ENCODE results near the gene HAUS6. TPM values are rescaled to one million over a fixed set of nuclear protein-coding genes. Genes with fewer than 3 reads are reported as not detected.

Gene HAUS6
- total and polyA plus RNA-seq, 12 donors: 4.0 to 16.3 (median 12.6) TPM

DNA sequence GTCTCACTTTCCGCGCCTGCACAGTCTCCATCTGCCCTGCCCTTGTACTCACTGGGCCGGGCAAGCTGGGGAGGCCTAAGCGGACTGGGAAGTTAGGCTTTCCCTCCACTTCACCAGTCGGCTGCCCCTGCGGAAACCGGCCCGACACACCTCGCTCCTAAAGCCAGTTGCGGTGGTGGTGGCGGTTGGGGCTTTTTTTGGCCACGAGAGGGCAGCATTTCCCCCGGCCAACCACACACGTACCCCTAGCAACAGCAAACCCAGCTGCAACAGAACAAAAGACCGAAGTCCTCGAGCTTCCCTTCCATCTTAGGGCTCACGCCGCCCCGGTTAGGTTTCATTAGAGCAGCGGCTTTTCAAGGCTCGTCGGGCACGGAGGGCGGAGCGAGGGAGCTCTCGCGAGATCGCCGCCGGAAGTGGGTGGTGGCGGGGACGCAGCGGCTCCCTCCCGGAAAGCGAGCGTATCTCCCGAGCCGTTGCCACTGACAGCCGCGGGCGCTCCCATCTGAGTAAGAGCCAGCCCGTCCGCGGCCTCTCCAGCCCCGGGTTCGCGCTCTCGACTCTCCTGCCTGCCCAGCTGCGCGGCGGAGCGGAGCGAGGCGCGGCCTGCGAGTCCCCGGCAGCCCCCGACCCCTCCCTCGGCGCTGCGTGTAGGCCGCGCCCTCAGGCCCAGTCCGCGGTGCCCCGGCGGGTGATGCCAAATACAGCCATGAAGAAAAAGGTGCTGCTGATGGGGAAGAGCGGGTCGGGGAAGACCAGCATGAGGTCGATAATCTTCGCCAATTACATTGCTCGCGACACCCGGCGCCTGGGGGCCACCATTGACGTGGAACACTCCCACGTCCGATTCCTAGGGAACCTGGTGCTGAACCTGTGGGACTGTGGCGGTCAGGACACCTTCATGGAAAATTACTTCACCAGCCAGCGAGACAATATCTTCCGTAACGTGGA is 53.5 kb downstream of the HAUS6 start, which contains the start of gene RRAGA:
Gene RRAGA (plus strand): TSS at position 462 of the 951 bp plus-strand sequence. CDS start 233 bp downstream, at position 695.
- H3K9me3 ChIP-seq (replicated peaks in 1 of 3): no peaks in the 10 kb centered on the region
- H3K4me1 ChIP-seq (replicated peaks in 1 of 2): peaks cover 10 to 26% of the 10 kb centered on the region in 2 donors
- 0 to 3% (median 1%) methylated on average over 17 to 82 of the region's 82 CpGs for WGBS, 4 donors
- intact Hi-C loops (cut with DNase I): loop anchor here in 1 of 2 donors (10.0 kb wide), 1 partner anchor 126 kb away; no protein-coding TSS in a partner anchor
- H3K36me3 ChIP-seq (replicated peaks in 1 of 2): no peaks in the 10 kb centered on the region
- peak; percentile 68 to 94 (median 88) for TF ChIP-seq CTCF (IDR thresholded peaks at IDR 0.05)
- peak; percentile 93 for TF ChIP-seq POLR2A (IDR thresholded peaks at IDR 0.05)
- no peaks in the 10 kb centered on the region for H3K27me3 ChIP-seq
- peak; percentile 93 to 98 (median 95) for DNase-seq
- H3K27ac ChIP-seq: peak within 1 kb of the TSS; percentile 90 to 98 (median 95)
- peak within 1 kb of the TSS; percentile 76 to 88 (median 81) for H3K4me3 ChIP-seq

DNA sequence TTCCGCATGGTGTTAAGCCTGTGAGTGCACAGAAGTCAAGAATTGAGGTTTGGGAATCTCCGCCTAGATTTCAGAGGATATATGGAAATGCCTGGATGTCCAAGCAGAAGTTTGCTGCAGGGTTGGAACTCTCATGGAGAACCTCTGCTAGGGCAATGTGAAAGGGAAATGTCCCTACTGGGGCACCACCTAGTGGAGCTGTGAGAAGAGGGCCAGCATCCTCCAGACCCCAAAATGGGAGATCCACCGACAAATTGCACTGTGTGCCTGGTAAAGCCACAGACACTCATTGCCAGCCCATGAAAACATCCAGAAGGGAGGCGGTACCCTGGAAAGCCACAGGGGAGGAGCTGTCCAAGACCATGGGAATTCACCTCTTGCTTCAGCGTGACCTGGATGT is 66.1 kb downstream of the HAUS6 start:
- 92 to 99% (median 95%) methylated on average over 4 to 5 of the region's 5 CpGs for WGBS, 4 donors
- TF ChIP-seq POLR2A (IDR thresholded peaks at IDR 0.05): no peak
- TF ChIP-seq CTCF (IDR thresholded peaks at IDR 0.05): no peak
- intact Hi-C loops (cut with DNase I): no loop called here

GRCh38 chr9:19033015-19033414 is 69.7 kb downstream of the HAUS6 start, which contains the start of gene SAXO1:
TSS of gene SAXO1 (minus strand) at chr9:19033209. CDS start at chr9:19032908, 301 bp downstream.
- H3K27ac ChIP-seq: no peak within 1 kb of the TSS
- TF ChIP-seq POLR2A (IDR thresholded peaks at IDR 0.05) (no peak), CTCF (IDR thresholded peaks at IDR 0.05) (no peak)
- WGBS, 4 donors: 81 to 89% (median 88%) methylated on average over 14 to 20 of the region's 20 CpGs
- H3K9me3 ChIP-seq (replicated peaks in 1 of 3): no peaks in the 10 kb centered on the region
- DNase-seq: no peak
- H3K27me3 ChIP-seq: peaks cover 3% of the 10 kb centered on the region
- intact Hi-C loops (cut with DNase I): no loop called here
- no peaks in the 10 kb centered on the region for H3K36me3 ChIP-seq (replicated peaks in 1 of 2)
- H3K4me1 ChIP-seq (replicated peaks in 1 of 2): peaks cover 0 to 4% of the 10 kb centered on the region in 2 donors
- no peak within 1 kb of the TSS for H3K4me3 ChIP-seq

More for the DNA sequence above, 66.1 kb downstream of the HAUS6 start:
- no peaks in the 10 kb centered on the region for H3K27me3 ChIP-seq
- H3K27ac ChIP-seq: no peak overlapping the region
- H3K9me3 ChIP-seq (replicated peaks in 1 of 3): no peaks in the 10 kb centered on the region
- no peak for DNase-seq
- H3K4me1 ChIP-seq (replicated peaks in 1 of 2): no peaks in the 10 kb centered on the region
- no peaks in the 10 kb centered on the region for H3K36me3 ChIP-seq (replicated peaks in 1 of 2)
- H3K4me3 ChIP-seq: no peak overlapping the region

DNA sequence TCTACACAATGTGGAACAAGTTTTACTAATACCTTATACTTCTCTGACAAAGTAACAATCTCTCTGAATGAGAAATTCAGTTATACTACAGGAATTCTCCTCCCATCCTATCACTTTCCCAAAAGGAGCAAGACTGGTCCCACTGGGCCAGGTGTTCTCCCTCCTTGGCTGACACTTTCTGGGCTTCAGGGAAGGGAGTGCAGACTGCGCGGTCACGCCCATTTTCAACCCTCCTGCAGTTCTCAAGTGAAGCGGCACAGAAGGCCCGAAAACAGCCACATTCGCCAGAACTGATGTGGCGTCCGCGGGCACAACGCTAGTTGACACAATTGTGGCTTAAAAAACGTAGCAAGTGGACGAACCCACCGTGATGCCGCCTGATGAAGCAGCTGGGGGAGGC is 70.3 kb downstream of the HAUS6 start:
- Histone ChIP-seq H3K9me3 (replicated peaks in 1 of 3) (no peaks in the 10 kb centered on the region), H3K36me3 (replicated peaks in 1 of 2) (no peaks in the 10 kb centered on the region), H3K4me1 (replicated peaks in 1 of 2) (peaks cover 0 to 4% of the 10 kb centered on the region in 2 donors), H3K27ac (no peak overlapping the region), H3K4me3 (no peak overlapping the region), H3K27me3 (peaks cover 3% of the 10 kb centered on the region)
- 73 to 88% (median 83%) methylated on average over 9 to 14 of the region's 14 CpGs for WGBS, 4 donors
- TF ChIP-seq POLR2A (IDR thresholded peaks at IDR 0.05) (no peak), CTCF (IDR thresholded peaks at IDR 0.05) (no peak)
- intact Hi-C loops (cut with DNase I): no loop called here
- DNase-seq: no peak
